GM19324 (cell line): ENCODE measurements around the gene ELMO1.

ENCODE experiments used
- ATAC-seq: cut with Tn5 transposase; IDR thresholded peaks from one replicate; pipeline ENCODE4 v1.9.1; 2021; ENCODE audit warnings: mild to moderate bottlenecking, moderate library complexity; ENCODE audit not compliant: unreplicated experiment, low FRiP score

The ELMO1 gene

GRCh38 chr7:37045681-37046179 lies 402.9 kb downstream of the ELMO1 start:
- no peak for ATAC-seq

GRCh38 chr7:37041461-37041860 lies 407.2 kb downstream of the ELMO1 start:
- ATAC-seq: no peak

- ATAC-seq: no peak
These were observed 408.3 kb downstream of the ELMO1 start for GRCh38 chr7:37040330-37040729.

GRCh38 chr7:37039131-37039749 lies 409.4 kb downstream of the ELMO1 start:
- no peak for ATAC-seq

GRCh38 chr7:37038706-37039105 lies 410.0 kb downstream of the ELMO1 start:
- no peak for ATAC-seq

GRCh38 chr7:37037286-37037685 lies 411.4 kb downstream of the ELMO1 start:
- ATAC-seq: no peak

GRCh38 chr7:37035631-37036030 lies 413.0 kb downstream of the ELMO1 start:
- no peak for ATAC-seq

GRCh38 chr7:37033141-37033540 lies 415.5 kb downstream of the ELMO1 start:
- ATAC-seq: no peak

GRCh38 chr7:37032258-37032601 lies 416.4 kb downstream of the ELMO1 start:
- no peak for ATAC-seq

- no peak for ATAC-seq
These were observed 416.9 kb downstream of the ELMO1 start for GRCh38 chr7:37031571-37032257.

- ATAC-seq: no peak
These were observed 419.7 kb downstream of the ELMO1 start for GRCh38 chr7:37028909-37029440.

GRCh38 chr7:37027557-37028341 lies 420.9 kb downstream of the ELMO1 start:
- ATAC-seq: no peak

- ATAC-seq: no peak
These were observed 421.6 kb downstream of the ELMO1 start for GRCh38 chr7:37027104-37027503.

GRCh38 chr7:37018954-37019353 lies 429.7 kb downstream of the ELMO1 start:
- ATAC-seq: no peak

- no peak for ATAC-seq
These were observed 432.4 kb downstream of the ELMO1 start for GRCh38 chr7:37016064-37016878.

- no peak for ATAC-seq
These were observed 433.2 kb downstream of the ELMO1 start for GRCh38 chr7:37015353-37016034.

GRCh38 chr7:37013771-37014170 lies 434.9 kb downstream of the ELMO1 start:
- no peak for ATAC-seq

- no peak for ATAC-seq
These were observed 437.3 kb downstream of the ELMO1 start for GRCh38 chr7:37011151-37011890.

- ATAC-seq: no peak
These were observed 439.5 kb downstream of the ELMO1 start for GRCh38 chr7:37009125-37009675.
